Subcutaneous abdominal adipose tissue (tissue), 5 donors: ENCODE measurements around the gene AKAP6.

Experiments
- H3K27ac ChIP-seq: one replicate; pipeline ENCODE4 v1.7.0; 2013; ENCODE audit warnings: low read depth, mild to moderate bottlenecking, inconsistent platforms, low read length, moderate library complexity
- H3K27me3 ChIP-seq, 5 donors: one replicate each; pipeline ENCODE4 v1.7.0; 2013; ENCODE audit warnings: low read length in 5 of 5, inconsistent platforms in 1 of 5; ENCODE audit not compliant: control insufficient read depth in 5 of 5, insufficient read depth in 4 of 5
- H3K36me3 ChIP-seq, 5 donors: one replicate each; pipeline ENCODE4 v1.7.0; 2013; ENCODE audit warnings: low read length in 5 of 5; ENCODE audit not compliant: control insufficient read depth in 5 of 5, insufficient read depth in 5 of 5
- H3K4me1 ChIP-seq, 5 donors: one replicate each; pipeline ENCODE4 v1.7.0; 2013; ENCODE audit warnings: low read length in 5 of 5, mild to moderate bottlenecking in 3 of 5, moderate library complexity in 1 of 5; ENCODE audit not compliant: control insufficient read depth in 5 of 5, insufficient read depth in 5 of 5
- H3K4me3 ChIP-seq, 5 donors: one replicate each; pipeline ENCODE4 v1.7.0; 2013; ENCODE audit warnings: low read length in 5 of 5, low read depth in 1 of 5
- H3K9ac ChIP-seq, 5 donors: one replicate each; pipeline ENCODE4 v1.7.0; 2013; ENCODE audit warnings: low read length in 5 of 5, mild to moderate bottlenecking in 4 of 5, moderate library complexity in 3 of 5
- H3K9me3 ChIP-seq, 5 donors: one replicate each; pipeline ENCODE4 v1.7.0; 2013; ENCODE audit warnings: low read length in 5 of 5; ENCODE audit not compliant: control insufficient read depth in 5 of 5
- donor health status: healthy.
- donor health status: healthy.
- donor health status: healthy.
- donor health status: healthy.
- donor health status: healthy.

The AKAP6 gene

GRCh38 chr14:32565256-32565655 lies 236.2 kb downstream of the AKAP6 start:
- Histone ChIP-seq H3K4me1 (peaks cover 0 to 7% (median 3%) of the 10 kb centered on the region in 5 donors), H3K36me3 (no peaks in the 10 kb centered on the region), H3K9ac (no peak overlapping the region), H3K27me3 (no peaks in the 10 kb centered on the region), H3K27ac (no peak overlapping the region), H3K9me3 (no peaks in the 10 kb centered on the region), H3K4me3 (no peak overlapping the region)

GRCh38 chr14:32567543-32568384 lies 238.7 kb downstream of the AKAP6 start:
- Histone ChIP-seq H3K4me1 (peaks cover 0 to 7% (median 3%) of the 10 kb centered on the region in 5 donors), H3K4me3 (no peak overlapping the region), H3K27me3 (no peaks in the 10 kb centered on the region), H3K9ac (no peak overlapping the region), H3K27ac (no peak overlapping the region), H3K36me3 (no peaks in the 10 kb centered on the region), H3K9me3 (no peaks in the 10 kb centered on the region)

DNA sequence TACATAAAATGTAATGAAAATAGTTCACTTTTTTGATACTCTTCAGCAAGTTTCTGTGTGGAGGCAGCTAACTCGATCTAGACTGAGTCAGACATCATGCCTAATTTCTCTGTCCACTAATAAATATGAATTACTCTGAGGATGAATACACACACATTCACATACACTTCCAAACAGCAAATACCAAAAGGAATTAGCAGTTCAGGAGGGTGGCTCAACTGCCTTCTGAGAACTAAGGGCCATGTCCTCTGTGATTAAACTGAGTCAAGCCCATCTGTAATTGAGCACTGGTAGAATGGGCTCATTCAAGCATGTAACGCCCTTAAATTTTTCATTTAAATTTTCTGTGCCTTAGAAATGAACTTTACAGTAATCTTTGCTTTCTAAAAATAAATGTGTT lies 242.5 kb downstream of the AKAP6 start:
- peaks cover 0 to 4% (median 0%) of the 10 kb centered on the region in 5 donors for H3K27me3 ChIP-seq
- H3K9me3 ChIP-seq, result no peaks in the 10 kb centered on the region
- H3K36me3 ChIP-seq, result no peaks in the 10 kb centered on the region
- H3K4me1 ChIP-seq, result peaks cover 0 to 4% (median 4%) of the 10 kb centered on the region in 5 donors
- H3K27ac ChIP-seq, result no peak overlapping the region
- no peak overlapping the region for H3K9ac ChIP-seq
- H3K4me3 ChIP-seq, result no peak overlapping the region

DNA sequence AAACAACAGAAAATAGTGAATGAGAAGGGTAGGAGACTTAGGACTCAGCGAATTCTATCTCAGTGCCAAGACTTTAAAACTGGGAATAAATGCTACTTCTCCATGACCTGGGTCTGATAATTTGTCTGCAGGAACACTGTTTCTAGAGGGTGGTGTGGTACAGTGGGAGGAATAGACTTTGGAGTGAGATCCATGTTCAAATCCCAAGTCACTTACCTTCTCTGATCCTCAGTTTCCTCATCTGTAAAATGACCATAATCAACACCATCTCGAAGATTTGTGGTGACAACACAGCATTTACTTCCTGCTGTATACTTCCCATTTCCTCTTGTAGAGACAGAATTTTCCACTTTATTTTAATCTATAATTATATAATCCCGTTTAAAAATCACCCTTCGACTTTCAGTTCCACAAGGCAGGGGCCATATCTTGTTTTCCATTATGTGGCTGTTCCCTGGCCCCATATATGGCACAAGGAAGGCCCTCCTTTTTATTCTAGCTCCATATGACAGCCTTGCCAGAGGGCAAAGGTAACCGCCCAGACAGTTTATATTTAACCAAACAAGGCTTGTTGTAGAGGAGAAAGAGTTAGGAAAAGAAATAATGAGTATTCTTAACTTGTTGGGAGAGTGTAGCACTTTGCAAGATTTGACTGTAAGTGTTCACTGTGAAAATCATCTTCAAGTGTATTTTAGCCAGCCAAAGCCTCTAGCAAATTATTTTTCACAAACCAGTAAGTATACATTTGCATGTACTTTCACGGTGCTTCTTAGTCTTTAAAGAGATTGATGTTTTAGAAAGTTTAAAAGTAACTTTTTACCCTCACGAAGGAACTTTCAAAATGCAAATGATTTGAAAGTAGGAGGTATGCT lies 243.1 kb downstream of the AKAP6 start:
- H3K27ac ChIP-seq, result no peak overlapping the region
- H3K4me1 ChIP-seq, result peaks cover 0 to 5% (median 4%) of the 10 kb centered on the region in 5 donors
- H3K27me3 ChIP-seq, result peaks cover 0 to 4% (median 0%) of the 10 kb centered on the region in 5 donors
- H3K36me3 ChIP-seq, result no peaks in the 10 kb centered on the region
- no peak overlapping the region for H3K9ac ChIP-seq
- H3K9me3 ChIP-seq, result no peaks in the 10 kb centered on the region
- H3K4me3 ChIP-seq, result no peak overlapping the region

DNA sequence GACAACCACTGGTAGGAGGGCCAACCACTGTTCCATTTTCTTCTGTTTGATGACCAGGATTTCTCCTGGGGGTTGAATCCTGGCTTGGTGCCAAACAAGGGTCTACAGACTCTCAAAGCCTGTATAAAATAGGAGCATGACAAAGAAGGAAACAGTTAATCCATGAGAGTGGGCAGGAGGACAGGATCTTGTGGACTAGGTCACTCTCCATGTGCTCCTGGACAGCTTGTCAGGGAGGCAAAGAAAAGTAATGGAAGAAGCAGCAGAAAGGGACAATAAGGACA lies 243.7 kb downstream of the AKAP6 start:
- no peak overlapping the region for H3K4me3 ChIP-seq
- no peak overlapping the region for H3K27ac ChIP-seq
- peaks cover 0 to 5% (median 4%) of the 10 kb centered on the region in 5 donors for H3K4me1 ChIP-seq
- H3K9ac ChIP-seq, result no peak overlapping the region
- no peaks in the 10 kb centered on the region for H3K9me3 ChIP-seq
- H3K27me3 ChIP-seq, result peaks cover 0 to 4% (median 0%) of the 10 kb centered on the region in 5 donors
- H3K36me3 ChIP-seq, result no peaks in the 10 kb centered on the region

DNA sequence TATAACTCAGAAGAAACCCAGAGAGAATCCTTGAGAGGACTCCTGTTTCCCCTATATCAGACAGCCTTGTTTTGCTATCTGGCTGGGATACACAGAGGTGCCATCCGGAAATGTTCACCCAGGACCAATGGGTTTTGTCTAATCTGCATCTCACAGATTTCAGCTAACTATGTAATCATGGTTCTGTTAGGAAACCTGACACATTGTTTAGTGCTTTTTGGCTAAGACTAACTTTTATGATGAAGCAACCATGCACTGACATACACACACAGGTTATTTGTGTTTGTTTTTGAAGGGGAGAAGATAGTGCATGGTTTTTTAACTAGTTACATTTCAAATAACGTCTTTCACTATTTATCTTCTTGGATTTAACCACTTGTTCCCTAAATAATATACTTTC lies 245.2 kb downstream of the AKAP6 start:
- H3K27ac ChIP-seq, result no peak overlapping the region

GRCh38 chr14:32576088-32576795 lies 247.1 kb downstream of the AKAP6 start:
- H3K36me3 ChIP-seq, result no peaks in the 10 kb centered on the region
- H3K27ac ChIP-seq, result no peak overlapping the region
- peaks cover 0 to 4% (median 0%) of the 10 kb centered on the region in 5 donors for H3K27me3 ChIP-seq
- H3K9me3 ChIP-seq, result no peaks in the 10 kb centered on the region
- no peak overlapping the region for H3K9ac ChIP-seq
- peak overlapping the region in 2 of 5 donors; percentile 35 to 56 for H3K4me3 ChIP-seq
- H3K4me1 ChIP-seq, result peaks cover 0 to 5% (median 4%) of the 10 kb centered on the region in 5 donors

More for the DNA sequence above, 245.2 kb downstream of the AKAP6 start:
- H3K4me3 ChIP-seq, result no peak overlapping the region
- no peaks in the 10 kb centered on the region for H3K36me3 ChIP-seq
- peaks cover 0 to 4% (median 0%) of the 10 kb centered on the region in 5 donors for H3K27me3 ChIP-seq
- H3K9me3 ChIP-seq, result no peaks in the 10 kb centered on the region
- no peak overlapping the region for H3K9ac ChIP-seq
- peaks cover 0 to 5% (median 4%) of the 10 kb centered on the region in 5 donors for H3K4me1 ChIP-seq

DNA sequence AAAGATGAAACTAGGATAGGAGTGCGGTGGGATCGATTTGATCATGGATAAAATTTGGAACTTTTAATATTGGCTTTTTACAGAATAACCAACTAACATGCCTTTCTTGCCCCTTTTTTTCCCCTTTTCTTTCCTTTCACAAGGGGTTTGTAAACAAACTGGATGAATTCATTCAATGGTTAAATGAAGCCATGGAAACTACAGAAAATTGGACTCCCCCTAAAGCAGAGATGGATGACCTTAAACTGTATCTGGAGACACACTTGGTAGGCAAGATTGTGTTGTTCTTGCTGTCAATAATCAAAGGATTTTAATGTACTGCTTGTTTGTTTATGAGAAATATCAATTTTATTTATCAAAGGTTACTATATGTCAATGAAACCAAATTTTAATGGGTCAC lies 247.9 kb downstream of the AKAP6 start:
- no peak overlapping the region for H3K27ac ChIP-seq
- H3K4me1 ChIP-seq, result peaks cover 0 to 5% (median 4%) of the 10 kb centered on the region in 5 donors
- H3K4me3 ChIP-seq, result no peak overlapping the region
- H3K9me3 ChIP-seq, result no peaks in the 10 kb centered on the region
- peaks cover 0 to 4% (median 0%) of the 10 kb centered on the region in 5 donors for H3K27me3 ChIP-seq
- H3K9ac ChIP-seq, result no peak overlapping the region
- no peaks in the 10 kb centered on the region for H3K36me3 ChIP-seq

- Histone ChIP-seq H3K27ac (no peak overlapping the region), H3K9me3 (no peaks in the 10 kb centered on the region), H3K9ac (no peak overlapping the region), H3K4me3 (no peak overlapping the region), H3K27me3 (peaks cover 0 to 4% (median 0%) of the 10 kb centered on the region in 5 donors), H3K4me1 (peaks cover 0 to 5% (median 4%) of the 10 kb centered on the region in 5 donors), H3K36me3 (no peaks in the 10 kb centered on the region)
Measured at GRCh38 chr14:32578181-32578580, 249.1 kb downstream of the AKAP6 start.
